ENCODE data around the gene SPR. TPM values are rescaled to one million over a fixed set of nuclear protein-coding genes. Genes with fewer than 3 reads are reported as not detected.
A peak's percentile ranks its signal among the peaks of the same experiment; 100 is the strongest.
"Not testable (repeated sequence)": the region's sequence is repeated elsewhere in the genome, so short reads cannot be mapped to it uniquely, and the experiment has no call there.

The SPR gene
- polyA plus RNA-seq, 1 of the 3 experiments (the other 2 are of a cell fraction): 25.7 TPM

- TF ChIP-seq ZBTB33 (IDR thresholded peaks at IDR 0.05; ENCODE audit: borderline replicate concordance, low read depth) (no peak), TAF1 (IDR thresholded peaks at IDR 0.05; ENCODE audit: borderline replicate concordance, low read depth, low read length) (no peak), EP300 (IDR thresholded peaks at IDR 0.05; ENCODE audit: borderline replicate concordance in 1 of 2, low read depth in 1 of 2, low read length in 1 of 2) (no peak), POLR2AphosphoS5 (IDR thresholded peaks at IDR 0.05; ENCODE audit: low read depth, low read length) (no peak), GABPA (IDR thresholded peaks at IDR 0.05; ENCODE audit: low read depth) (no peak), MXI1 (IDR thresholded peaks at IDR 0.05; ENCODE audit: low read depth, low read length) (no peak), FOXM1 (IDR thresholded peaks at IDR 0.05; ENCODE audit: low read depth) (no peak)
Observed at GRCh38 chr2:72900191-72900825, 13.1 kb downstream of the SPR start (continued).

- Histone ChIP-seq H3K79me2 (ENCODE audit: insufficient read depth) (no peaks in the 10 kb centered on the region), H3K4me2 (no peak overlapping the region), H2AFZ (ENCODE audit: low read depth) (no peak overlapping the region), H3K27me3 (ENCODE audit: insufficient read depth) (peaks cover 43% of the 10 kb centered on the region), H3F3A (replicated peaks; ENCODE audit: insufficient read depth) (no peaks in the 10 kb centered on the region), H3K36me3 (replicated peaks in 1 of 2; ENCODE audit: control insufficient read depth in 1 of 2, insufficient read depth in 2 of 2, low read length in 1 of 2) (no peaks in the 10 kb centered on the region), H3K4me3 (ENCODE audit: low read depth in 2 of 2, low read length in 1 of 2) (no peak overlapping the region), H3K9ac (no peak overlapping the region), H4K20me1 (ENCODE audit: insufficient read depth) (no peaks in the 10 kb centered on the region), H3K4me1 (ENCODE audit: control insufficient read depth in 1 of 2, insufficient read depth in 2 of 2, low read depth in 1 of 2, low read length in 1 of 2) (peaks cover 0 to 11% of the 10 kb centered on the region in 2 experiments; a peak in 1 of 4 replicates), H3K9me3 (no peaks in the 10 kb centered on the region), H3K27ac (ENCODE audit: low read depth in 2 of 2, low read length in 1 of 2) (no peak overlapping the region), H3K9me2 (no peaks in the 10 kb centered on the region)
- CTCF ChIA-PET: interaction anchor here (1.0 to 3.8 kb wide), 6 partner anchors 8 to 311 kb away, joined by 3 to 27 read pairs (median 9); partner anchors contain the start of gene SPR
- POLR2A ChIA-PET: no interaction called here
- peak; percentile 38 for DNase-seq
- 21% methylated on average over 3 of the region's 3 CpGs for WGBS (ENCODE audit: low lambda C conversion rate)
- TF ChIP-seq GATA2 (CRISPR knock-in tag; IDR thresholded peaks at IDR 0.05) (peak; percentile 20; the same call in 1 of the 2 replicates), YY1 (IDR thresholded peaks at IDR 0.05; ENCODE audit: low read depth) (no peak)
Observed at GRCh38 chr2:72901426-72901825, 14.2 kb downstream of the SPR start.

GRCh38 chr2:72907369-72907768 is 20.2 kb downstream of the SPR start:
- H3F3A ChIP-seq (replicated peaks; ENCODE audit: insufficient read depth); H4K20me1 ChIP-seq (ENCODE audit: insufficient read depth); H3K27ac ChIP-seq (ENCODE audit: low read depth in 2 of 2, low read length in 1 of 2); H2AFZ ChIP-seq (ENCODE audit: low read depth); H3K79me2 ChIP-seq (ENCODE audit: insufficient read depth); H3K9me3 ChIP-seq; H3K4me3 ChIP-seq (ENCODE audit: low read depth in 2 of 2, low read length in 1 of 2); H3K4me1 ChIP-seq (ENCODE audit: control insufficient read depth in 1 of 2, insufficient read depth in 2 of 2, low read depth in 1 of 2, low read length in 1 of 2); H3K9me2 ChIP-seq; H3K9ac ChIP-seq; POLR2A ChIA-PET; DNase-seq; H3K36me3 ChIP-seq (replicated peaks in 1 of 2; ENCODE audit: control insufficient read depth in 1 of 2, insufficient read depth in 2 of 2, low read length in 1 of 2); H3K4me2 ChIP-seq; CTCF ChIA-PET: not testable (repeated sequence)
- peaks cover 80% of the 10 kb centered on the region for H3K27me3 ChIP-seq (ENCODE audit: insufficient read depth)
- WGBS (ENCODE audit: low lambda C conversion rate): 34% methylated on average over 13 of the region's 13 CpGs
